ENCODE measurements around the gene PARD3B.

DNA sequence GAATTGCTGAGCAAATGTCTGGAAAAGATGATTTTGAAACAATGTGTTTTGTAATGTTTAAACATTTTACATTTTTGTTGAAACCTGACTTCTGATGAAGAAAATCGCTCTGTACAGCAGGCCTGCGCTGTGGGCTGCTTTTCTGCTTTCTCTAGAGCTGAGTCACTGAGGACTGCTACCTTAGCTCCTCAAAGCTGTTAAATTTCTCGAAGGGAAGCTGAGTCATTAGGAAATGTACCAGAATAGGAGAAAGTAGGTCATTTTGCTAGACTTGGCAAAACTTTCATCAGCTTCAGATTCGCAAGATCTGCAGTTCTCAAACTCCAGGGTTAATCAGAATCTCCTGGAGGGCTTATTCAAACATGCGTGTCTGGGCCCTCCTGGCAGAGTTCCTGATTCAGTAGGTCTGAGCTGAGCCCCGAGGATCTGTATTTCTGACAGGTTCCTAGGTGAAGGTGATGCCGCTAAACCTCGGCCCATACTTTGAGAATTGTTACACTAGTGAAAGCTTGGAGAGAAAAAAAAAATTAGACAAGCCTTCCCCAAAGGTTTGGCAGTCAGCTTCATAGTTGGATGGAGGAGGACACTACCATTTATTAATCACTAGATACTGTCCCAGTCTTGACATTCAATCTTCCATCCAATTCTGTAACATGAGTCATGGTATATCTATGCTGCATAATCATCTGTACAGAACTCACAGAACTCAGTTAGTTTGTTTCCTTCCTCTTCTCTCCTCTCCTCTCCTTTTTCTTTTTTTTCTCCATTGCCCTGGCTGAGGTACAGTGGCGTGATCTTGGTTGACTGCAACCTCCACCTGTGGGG, 297.6 kb downstream of the PARD3B start:
- no peak for TF ChIP-seq CTCF (IDR thresholded peaks at IDR 0.05)
- no peak for TF ChIP-seq POLR2AphosphoS5 (IDR thresholded peaks at IDR 0.05; ENCODE audit: low read depth, low read length)

Data from Panc1 (cell line).